Activated gamma-delta T cell treated with Interleukin-2 at 50 U/mL for 16 hours (primary cell): ENCODE measurements around the gene ESRRA.
A peak's percentile ranks its signal among the peaks of the same experiment; 100 is the strongest.
"Not testable (repeated sequence)": the region's sequence is repeated elsewhere in the genome, so short reads cannot be mapped to it uniquely, and the experiment has no call there.

ENCODE experiments used
- DNase-seq: peaks from one replicate; pipeline ENCODE4 v3.0.0-alpha.2; 2020

ESRRA gene

DNA sequence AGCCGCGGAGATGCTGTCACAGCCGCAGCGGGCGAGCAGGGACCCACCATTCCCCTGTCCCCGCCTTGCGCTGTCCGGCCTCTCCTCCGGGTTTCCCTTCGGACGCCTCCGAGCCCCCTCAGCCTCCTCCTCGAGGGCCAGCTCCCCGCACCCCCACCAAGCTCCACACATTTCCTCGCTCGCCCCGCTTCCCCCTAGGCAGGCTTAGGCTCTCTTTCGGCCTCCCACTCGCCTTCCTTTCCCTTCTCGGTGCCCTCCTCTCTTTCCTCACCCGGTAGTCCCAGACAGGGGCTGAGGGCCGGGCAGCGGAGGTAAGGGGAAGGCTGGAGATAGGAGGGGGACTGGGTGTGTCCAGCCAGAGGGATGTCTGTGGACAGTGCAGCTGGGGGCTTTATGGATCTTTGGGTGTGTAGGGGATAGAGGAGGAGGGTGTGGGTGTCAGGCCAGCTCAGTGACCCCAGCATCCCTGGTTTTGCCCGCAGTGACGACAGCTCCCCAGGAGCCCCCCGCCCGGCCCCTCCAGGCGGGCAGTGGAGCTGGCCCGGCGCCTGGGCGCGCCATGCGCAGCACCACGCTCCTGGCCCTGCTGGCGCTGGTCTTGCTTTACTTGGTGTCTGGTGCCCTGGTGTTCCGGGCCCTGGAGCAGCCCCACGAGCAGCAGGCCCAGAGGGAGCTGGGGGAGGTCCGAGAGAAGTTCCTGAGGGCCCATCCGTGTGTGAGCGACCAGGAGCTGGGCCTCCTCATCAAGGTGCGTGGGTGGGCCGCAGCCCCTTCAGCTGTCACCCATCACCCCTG lies 12.7 kb upstream of the ESRRA start:
- DNase-seq, result no peak

DNA sequence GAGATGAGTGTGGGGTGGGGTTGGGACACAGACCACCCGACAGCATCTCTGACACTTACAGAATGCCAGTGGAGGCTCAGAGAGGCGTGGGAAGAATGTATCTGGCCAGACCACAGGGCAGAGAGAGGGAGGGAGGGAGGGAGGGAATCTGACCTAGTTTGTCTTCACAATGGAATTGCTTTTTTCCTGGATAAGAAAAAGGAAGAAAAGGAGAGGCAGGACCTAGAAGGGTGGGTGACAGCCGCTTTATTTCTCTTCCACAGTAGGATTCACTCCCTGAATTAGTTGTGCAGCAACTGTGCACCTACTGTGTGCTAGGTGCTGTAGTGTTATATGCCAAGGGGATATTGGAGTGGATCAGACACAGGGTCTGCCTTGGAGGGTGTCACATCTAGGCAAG lies 10.6 kb upstream of the ESRRA start:
- DNase-seq, result no peak

DNA sequence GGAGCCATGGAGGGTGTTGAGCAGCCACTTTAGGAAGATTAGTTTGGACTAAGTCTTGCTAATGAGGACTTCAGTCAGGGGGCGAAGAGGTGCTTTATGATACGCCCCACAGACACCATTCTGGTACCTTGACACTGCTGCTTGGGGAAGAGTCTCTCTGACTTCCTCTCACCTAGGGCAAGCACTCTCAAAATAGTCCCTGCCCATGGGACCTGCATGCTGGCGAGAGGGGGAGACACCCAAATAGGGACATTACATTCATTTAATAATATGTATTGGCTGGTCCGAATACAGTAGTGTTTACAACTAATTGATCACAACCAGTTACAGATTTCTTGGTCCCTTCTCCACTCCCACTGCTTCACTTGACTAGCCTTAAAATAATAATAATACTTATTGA lies 9.6 kb upstream of the ESRRA start:
- no peak for DNase-seq

DNA sequence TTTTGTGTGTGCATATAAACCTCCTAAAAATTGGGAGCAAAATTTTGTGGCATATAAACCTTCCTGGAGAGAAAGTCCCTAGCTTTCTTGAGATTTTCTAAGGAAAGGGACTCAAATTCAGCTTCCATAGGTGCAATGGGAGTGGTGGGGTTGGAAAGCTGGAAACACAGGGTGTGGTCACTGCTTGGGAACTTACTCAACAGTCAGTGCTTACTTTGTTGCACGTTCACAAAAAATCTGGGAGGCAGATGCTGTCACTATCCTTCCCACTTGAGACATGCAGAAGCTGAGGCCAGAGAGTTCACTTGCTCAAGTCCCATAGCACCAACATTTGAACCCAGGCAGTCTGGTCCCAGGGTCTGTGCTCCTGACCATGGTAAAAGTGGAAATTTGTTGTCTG lies 9.1 kb upstream of the ESRRA start:
- no peak for DNase-seq

DNA sequence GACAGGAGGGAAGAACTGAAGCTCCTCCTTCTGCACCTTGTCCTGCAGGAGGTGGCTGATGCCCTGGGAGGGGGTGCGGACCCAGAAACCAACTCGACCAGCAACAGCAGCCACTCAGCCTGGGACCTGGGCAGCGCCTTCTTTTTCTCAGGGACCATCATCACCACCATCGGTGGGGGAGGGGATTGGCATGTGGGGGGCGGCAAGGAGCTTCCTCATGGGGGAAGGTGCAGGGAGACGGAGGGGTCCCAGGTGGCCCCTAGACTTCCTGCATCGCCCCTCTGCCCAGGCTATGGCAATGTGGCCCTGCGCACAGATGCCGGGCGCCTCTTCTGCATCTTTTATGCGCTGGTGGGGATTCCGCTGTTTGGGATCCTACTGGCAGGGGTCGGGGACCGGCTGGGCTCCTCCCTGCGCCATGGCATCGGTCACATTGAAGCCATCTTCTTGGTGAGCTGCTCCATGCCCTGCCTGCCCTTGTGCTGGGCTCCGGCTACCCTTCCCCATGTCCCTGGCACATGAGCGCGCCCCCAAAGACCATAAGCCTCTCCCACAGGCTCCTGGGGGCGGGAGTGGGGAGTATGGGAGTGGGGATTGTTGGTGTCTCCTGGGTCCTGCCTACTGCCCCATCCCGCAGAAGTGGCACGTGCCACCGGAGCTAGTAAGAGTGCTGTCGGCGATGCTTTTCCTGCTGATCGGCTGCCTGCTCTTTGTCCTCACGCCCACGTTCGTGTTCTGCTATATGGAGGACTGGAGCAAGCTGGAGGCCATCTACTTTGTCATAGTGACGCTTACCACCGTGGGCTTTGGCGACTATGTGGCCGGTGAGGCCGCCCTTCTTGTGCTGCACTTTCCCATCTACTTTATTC lies 8.3 kb upstream of the ESRRA start:
- no peak for DNase-seq

DNA sequence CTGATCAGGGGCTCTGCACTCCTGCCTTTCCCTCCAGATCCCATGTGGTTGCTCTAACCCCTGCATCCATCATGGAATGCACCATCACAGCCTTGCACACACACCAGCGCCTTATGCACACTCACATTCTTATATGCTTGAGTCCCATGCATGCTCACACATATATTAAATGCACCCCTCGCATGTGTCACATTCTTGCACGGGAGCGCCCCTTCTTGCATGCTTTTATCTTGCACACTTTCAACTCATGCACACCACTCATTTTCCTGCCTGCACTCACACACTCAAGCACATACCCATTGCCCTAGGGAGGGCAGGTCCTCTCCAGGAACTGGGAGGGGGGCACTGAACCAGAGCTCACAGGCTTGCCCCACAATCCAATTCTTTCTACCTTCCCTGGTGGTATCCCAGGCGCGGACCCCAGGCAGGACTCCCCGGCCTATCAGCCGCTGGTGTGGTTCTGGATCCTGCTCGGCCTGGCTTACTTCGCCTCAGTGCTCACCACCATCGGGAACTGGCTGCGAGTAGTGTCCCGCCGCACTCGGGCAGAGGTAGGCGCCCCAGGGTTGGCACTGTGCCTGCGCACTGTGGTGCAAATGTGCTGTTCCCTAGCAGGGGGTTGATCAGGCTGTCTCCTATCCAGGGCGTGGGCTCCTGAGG lies 7.5 kb upstream of the ESRRA start:
- no peak for DNase-seq

DNA sequence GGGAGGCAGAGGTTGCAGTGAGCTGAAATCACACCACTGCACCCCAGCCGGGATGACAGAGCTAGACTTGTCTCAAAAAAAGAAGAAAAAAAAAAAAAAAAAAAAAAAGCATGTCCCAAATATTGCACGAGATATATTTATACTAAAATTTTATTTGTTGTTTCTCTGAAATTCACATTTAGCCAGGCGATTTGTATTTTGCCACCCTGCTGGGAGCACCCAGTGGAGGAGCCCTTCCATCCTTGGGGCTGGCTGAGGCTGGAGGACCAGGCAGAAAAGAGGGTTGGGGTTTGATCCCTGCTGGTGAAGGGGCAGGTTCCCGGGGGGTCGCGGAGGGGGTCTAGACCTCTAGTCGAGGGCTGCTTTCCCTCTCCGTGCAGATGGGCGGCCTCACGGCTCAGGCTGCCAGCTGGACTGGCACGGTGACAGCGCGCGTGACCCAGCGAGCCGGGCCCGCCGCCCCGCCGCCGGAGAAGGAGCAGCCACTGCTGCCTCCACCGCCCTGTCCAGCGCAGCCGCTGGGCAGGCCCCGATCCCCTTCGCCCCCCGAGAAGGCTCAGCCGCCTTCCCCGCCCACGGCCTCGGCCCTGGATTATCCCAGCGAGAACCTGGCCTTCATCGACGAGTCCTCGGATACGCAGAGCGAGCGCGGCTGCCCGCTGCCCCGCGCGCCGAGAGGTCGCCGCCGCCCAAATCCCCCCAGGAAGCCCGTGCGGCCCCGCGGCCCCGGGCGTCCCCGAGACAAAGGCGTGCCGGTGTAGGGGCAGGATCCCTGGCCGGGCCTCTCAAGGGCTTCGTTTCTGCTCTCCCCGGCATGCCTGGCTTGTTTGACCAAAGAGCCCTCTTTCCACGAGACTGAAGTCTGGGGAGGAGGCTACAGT lies 6.1 kb upstream of the ESRRA start:
- no peak for DNase-seq

DNA sequence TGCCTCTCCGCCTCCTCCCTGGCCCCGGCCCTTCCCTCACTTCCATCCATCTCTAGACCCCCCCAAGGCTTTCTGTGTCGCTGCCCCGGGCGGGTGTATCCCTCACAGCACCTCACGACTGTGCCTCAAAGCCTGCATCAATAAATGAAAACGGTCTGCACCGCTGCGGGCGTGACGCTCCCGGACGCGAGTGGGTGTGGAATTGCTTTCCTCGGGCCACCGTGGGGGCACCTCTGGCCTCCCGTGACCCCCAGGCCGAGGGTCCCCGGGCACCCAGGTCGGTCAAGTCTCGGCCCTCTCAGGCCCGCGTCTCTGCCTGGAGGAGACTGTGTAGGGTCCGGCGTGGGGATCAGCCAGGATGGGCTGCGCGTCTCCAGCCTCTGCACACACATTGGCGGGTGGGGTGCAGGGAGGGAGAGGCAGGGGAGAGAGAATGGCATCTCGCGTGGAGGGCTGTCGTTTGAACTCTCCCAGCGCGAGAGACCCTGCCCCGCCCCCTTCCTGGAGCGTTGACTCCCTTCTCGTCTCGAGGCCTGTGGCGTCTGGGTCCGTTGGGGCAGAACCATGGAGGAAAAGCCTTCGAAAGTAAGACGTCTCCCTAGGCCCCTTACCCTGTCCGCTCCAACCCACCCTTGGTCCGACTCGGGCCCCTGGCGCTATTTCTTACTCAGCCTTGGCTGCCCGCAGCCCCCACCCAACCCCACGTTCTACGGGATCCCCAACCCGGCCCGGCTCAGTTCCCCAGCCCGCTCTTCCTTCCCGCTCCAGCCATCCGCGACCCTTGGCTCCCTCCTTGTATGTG lies 5.3 kb upstream of the ESRRA start, which contains the start of gene CATSPERZ:
TSS of gene CATSPERZ (plus strand) at position 512 of the 802 bp plus-strand sequence. CDS start at position 565, 53 bp downstream.
- no peak for DNase-seq

DNA sequence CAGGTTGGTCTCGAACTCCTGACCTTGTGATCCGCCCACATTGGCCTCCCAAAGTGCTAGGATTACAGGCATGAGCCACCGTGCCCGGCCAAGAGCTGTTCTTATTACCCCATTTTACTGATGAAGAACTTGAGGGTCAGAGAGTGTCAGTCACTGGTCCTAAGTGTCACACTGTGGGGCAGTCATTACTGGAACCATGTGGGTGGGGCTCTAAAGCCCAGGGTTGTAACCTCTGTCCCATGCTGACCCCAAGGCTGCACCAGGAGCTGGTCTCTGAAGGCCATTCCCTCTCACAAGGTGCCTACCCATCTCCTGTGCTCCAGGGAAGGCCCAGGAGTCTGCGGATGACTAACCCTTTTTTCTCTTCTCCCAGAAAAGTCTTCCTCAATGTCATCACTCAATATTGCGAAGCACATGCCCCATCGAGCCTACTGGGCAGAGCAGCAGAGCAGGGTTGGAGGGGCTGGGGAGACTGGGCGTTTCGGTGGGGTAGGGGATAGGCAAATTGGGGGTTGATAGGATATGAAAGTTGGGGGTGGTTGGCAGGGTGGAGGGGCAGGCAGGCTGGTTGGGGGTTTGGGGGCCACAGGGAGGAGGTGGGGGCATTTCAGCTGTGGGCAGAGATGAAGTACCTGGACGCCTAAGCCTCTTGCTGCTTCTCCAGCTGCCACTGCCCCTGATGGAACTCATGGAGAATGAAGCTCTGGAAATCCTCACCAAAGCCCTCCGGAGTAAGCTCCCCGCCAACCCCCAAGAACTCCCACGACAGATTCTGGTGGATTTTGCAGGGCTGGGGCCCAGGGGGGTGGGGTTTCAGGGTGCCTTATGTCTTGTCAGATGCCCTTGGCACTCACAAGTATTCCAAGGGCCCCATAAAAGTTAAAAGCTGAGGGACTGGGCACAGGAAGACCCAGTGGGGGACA lies 2.0 kb upstream of the ESRRA start:
- no peak for DNase-seq

DNA sequence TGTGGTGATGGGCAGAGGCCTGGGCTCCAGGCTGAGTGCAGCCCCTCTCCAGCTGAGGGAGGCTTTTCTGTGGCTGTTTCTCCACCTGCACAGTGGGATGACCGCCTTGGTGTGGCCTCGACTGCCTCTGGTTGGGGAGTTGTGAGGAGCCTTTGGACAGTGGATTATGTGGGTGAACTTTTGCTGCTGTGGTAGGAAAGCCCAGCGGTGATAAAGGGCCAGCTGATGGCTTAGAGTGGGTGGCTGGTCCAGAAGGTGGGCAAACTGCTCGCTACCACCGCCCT lies 1.4 kb upstream of the ESRRA start:
- DNase-seq, result no peak

DNA sequence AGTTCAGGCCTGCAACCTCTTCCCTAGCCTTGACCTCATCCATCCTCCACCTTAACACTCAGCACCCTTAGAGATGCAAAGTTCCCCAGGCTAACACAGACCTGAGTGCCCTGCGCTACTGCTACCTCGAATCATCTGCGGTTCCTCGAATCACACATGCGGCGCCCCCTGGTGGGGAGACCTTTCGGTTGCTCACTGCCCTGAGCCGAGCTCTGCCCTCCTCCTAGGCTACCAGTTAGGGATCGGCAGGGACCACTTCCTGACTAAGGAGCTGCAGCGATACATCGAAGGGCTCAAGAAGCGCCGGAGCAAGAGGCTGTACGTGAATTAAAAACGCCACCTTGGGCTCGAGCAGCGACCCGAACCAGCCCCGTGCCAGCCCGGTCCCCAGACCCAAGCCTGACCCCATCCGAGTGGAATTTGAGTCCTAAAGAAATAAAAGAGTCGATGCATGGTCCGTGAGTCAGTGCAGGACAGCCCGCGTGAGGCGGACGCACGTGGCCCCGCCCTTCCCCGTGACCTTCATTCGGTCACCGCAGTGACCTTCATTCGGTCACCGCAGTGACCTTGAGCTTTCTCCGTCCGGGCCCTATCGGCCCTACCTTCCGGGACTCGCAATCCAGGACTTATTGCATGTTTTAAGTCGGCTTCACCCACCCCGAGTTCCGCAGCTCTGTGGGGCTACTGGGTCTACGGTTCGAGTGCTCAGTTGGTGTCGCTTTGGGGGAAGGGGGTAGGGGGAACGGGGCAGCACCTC lies 830 bp upstream of the ESRRA start:
- peak; percentile 96 for DNase-seq

DNA sequence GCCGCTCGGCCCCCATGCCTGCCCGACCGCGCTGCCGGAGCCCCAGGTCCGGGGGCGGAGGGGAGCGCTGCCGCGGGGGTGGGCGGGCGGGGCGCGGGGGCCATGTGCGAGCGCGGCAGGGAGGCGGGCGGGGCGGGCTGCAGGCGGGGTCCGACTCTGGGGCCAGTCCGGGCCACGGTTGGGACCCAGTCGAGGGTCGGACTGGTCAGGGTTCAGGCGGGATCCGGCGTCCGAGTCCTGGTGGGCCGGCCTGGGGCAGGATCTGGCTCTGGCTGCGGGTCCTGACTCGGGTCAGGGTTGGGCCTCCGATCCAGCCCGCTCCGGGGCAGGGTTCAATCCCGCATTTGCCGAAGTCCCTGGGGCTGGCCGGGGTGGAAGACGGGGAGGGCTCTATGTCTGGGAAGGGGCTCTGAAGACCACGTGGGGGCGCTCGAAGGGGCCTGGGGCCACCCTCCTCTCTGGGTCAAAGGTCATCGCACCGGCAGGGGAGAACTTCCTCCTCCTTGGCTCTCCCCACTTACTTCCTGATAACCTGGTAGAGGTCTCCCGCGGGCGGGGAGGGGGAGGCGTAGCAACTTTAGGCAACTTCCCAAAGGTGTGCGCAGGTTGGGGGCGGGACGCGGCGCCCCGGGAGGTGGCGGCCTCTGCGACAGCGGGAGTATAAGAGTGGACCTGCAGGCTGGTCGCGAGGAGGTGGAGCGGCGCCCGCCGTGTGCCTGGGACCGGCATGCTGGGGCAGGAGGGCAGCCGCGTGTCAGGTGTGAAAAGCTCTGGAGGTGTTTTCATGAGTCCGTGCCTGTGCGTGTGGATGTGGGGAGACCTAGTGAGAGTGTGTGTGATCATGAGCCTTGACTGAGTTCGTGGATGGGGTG lies 603 bp downstream of the ESRRA start:
- peak; percentile 60 for DNase-seq

DNA sequence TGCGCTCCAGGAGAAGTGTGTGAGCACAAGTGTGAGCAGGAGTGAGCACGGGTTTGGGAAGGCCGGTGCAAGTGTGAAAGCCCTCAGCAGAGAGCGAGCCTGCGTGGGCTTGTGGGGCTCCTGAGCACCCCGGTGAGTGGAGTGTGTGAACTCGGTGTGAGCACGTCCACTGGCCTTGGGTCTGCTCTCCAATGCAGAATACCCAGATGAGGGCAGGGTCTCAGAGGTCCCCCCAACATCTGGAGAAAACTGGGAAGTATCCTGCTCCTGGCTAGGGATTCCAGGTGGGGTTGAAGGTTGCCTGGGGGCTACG lies 1.2 kb downstream of the ESRRA start:
- DNase-seq, result no peak

DNA sequence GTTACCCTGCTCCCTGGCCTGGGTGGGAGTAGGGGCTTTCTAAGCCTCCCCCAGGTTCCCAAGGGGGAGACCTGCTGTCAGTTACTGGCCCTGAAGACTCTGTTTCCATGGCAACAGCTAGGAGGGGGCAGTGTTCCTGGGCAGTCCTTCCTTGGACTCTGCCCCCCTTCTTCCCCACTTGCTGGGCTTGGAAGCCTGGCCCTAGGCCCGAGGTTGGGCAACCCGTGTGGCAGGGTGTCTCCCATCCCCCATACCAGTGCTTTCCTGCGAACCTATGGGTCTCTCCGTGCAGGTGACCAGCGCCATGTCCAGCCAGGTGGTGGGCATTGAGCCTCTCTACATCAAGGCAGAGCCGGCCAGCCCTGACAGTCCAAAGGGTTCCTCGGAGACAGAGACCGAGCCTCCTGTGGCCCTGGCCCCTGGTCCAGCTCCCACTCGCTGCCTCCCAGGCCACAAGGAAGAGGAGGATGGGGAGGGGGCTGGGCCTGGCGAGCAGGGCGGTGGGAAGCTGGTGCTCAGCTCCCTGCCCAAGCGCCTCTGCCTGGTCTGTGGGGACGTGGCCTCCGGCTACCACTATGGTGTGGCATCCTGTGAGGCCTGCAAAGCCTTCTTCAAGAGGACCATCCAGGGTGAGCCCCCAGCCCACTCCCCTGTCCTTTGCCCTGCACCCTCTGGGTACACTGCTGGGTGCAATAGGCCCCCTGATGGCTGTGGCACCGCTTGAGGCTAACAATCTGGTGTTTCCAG lies 1.7 kb downstream of the ESRRA start:
- no peak for DNase-seq

DNA sequence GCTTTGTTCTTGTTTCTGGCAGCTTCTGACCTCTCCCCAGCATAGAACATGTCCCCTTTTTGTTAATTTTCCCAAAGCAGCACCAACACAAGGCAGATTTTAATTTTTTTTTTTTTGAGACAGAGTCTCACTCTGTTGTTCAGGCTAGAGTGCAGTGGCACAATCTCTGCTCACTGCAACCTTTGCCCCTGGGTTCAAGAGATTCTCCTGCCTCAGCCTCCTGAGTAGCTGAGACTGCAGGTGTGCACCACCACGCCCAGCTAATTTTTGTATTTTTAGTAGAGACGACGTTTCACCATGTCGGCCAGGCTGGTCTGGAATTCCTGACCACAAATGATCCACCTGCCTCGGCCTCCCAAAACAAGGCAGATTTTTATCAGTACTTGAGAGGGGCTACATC lies 2.5 kb downstream of the ESRRA start:
- DNase-seq, result not testable (repeated sequence)

DNA sequence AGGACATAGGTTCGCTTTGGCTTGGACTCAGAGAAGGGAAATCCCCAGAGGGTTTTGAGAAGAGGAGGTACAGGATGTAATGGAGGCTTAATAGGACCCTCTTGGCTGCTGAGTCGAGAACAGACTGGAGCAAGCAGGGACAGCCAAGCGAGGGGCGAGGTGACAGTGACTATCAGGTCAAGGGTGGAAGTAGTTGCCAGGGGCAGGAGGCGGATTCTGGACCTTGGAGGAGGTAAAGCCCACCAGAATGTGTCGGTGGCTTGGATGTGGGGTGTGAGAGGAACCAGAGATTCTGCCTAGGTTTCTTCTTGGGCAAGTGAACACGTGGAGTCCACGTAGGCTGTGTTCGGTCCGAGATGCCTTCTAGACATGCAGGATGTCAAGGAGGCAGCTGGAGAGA lies 7.6 kb downstream of the ESRRA start:
- DNase-seq, result no peak

DNA sequence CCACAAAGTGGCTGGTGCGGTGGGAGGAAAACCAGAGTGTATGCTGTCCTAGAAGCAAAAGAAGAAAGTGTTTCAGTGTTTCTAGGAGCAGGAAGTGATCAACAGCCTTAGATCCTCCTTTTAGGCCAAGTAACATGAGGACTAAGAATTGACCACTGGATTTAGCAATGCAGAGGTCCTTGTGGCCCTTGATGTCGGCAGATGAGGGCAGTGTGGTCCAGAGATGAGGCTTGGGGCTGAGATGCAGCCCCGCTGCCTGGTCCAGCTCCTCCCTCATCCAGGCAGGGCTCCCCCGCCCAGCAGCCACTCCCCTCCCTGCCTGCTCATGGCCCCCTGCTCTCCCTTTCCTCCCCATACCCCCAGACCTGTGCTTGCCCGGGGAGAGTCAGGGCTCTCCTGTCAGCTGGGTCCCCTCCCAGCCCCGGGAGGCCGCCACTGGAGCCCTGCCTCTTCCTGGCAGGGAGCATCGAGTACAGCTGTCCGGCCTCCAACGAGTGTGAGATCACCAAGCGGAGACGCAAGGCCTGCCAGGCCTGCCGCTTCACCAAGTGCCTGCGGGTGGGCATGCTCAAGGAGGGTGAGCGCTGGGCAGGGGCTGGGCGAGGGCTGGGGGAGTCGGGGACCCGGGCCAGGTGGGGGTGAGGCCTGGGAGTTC lies 8.3 kb downstream of the ESRRA start:
- DNase-seq, result no peak
